GM11168 (cell line): ENCODE measurements around the gene HBA1.
"Not testable (repeated sequence)": the region's sequence is repeated elsewhere in the genome, so short reads cannot be mapped to it uniquely, and the experiment has no call there.

Source experiments
- in situ Hi-C: fragments of 300-500 bp; cut with MboI; formaldehyde crosslinking; loops from one replicate; pipeline ENCODE4 v1.12.0; 2022; ENCODE audit warnings: low sequenced_read_pairs; ENCODE audit not compliant: unreplicated experiment

The HBA1 gene

GRCh38 chr16:159136-159849, 17.2 kb upstream of the HBA1 start:
- in situ Hi-C loops = no loop called here

- in situ Hi-C loops = not testable (repeated sequence)
Observed at GRCh38 chr16:160242-160641, 16.2 kb upstream of the HBA1 start.

DNA sequence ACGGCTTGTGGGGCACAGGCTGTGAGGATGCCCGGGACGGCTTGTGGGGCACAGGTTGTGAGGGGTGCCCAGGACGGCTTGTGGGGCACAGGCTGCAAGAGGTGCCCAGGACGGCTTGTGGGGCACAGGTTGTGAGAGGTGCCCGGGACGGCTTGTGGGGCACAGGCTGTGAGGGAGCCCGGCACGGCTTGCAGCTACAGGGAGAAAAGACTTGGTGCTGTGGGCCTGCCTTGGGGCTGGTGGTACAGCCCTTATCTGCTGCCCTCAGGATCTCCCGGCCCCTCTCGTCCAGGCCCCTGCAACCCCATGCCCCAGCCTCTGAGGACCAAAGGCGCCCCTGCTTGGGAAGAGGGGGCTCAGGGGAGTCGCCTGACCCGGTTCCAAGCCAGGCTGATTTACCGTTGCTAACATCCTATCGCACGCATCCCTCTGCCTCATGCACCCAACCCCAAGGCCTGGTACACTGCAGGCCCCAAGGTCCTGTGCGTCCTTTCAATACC, 15.7 kb upstream of the HBA1 start:
- in situ Hi-C loops = no loop called here

GRCh38 chr16:162271-162991, 14.0 kb upstream of the HBA1 start:
- in situ Hi-C loops = no loop called here

DNA sequence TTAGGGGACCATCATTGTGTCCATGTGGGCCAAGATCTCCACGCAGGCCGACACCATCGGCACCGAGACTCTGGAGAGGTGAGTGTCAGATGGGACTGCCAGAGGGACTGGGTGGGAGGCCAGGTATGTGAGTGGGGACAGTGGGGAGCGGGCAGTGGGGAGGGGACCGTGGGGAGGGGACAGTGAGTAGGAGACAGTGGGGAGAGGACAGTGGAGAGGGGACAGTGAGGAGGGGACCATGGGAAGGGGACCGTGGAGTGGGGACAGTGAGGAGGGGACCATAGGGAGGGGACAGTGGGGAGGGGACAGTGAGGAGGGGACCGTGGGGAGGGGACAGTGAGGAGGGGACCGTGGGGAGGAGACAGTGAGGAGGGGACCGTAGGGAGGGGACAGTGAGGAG, 13.3 kb upstream of the HBA1 start:
- in situ Hi-C loops = not testable (repeated sequence)

- in situ Hi-C loops = not testable (repeated sequence)
Observed at GRCh38 chr16:163696-164095, 12.8 kb upstream of the HBA1 start.

GRCh38 chr16:164134-164823, 12.2 kb upstream of the HBA1 start:
- in situ Hi-C loops = not testable (repeated sequence)

DNA sequence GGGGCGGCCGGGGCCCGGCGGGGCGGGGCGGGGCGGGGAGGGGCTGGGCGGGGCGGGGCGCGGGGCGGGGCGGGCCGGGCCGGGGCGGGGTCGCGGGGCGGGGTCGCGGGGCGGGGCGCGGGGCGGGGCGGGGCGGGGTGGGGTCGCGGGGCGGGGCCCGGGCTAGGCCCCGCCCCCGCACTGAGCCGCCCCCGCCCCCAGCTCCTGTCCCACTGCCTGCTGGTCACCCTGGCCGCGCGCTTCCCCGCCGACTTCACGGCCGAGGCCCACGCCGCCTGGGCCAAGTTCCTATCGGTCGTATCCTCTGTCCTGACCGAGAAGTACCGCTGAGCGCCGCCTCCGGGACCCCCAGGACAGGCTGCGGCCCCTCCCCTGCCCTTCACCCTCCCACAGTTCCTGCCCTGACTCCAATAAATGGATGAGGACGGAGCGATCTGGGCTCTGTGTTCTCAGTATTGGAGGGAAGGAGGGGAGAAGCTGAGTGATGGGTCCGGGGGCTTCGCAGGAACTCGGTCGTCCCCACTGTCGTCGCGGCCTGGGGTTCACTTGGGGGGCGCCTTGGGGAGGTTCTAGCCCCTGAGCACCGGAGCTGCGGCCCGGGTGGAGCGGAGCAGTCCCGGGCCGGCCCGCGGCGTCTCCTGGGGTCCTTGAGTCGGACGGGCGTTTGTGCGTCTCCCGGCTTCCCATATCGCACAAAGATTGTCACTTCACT, 11.5 kb upstream of the HBA1 start:
- in situ Hi-C loops = no loop called here

GRCh38 chr16:165539-166374, 10.7 kb upstream of the HBA1 start, which contains the start of gene HBM:
TSS of gene HBM (plus strand) at chr16:165978. CDS start at chr16:165998, 20 bp downstream.
- in situ Hi-C loops = no loop called here

DNA sequence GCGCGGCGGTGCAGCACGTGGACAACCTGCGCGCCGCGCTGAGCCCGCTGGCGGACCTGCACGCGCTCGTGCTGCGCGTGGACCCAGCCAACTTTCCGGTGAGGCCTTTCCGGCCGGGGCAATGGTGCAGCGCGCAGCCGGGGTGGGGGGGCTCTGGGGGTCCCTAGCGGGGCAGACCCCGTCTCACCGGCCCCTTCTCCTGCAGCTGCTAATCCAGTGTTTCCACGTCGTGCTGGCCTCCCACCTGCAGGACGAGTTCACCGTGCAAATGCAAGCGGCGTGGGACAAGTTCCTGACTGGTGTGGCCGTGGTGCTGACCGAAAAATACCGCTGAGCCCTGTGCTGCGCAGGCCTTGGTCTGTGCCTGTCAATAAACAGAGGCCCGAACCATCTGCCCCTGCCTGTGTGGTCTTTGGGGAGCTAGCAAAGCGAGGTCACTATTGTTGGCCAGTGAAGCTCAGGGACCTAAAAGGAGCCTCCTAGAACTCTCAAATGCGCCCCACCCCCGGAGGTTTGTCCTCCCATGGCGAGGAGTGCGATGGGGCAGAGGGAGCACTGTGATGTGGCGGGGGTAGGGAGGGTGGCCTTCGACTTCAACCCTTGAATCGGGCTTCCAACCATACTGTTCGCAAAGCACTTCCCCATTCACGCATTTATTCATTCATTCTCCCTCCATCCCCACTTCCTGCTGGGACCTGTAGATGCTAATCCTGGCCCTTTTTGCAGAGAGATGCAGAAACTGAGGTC, 9.9 kb upstream of the HBA1 start:
- in situ Hi-C loops = no loop called here

- in situ Hi-C loops = no loop called here
Observed at GRCh38 chr16:167122-167690, 9.3 kb upstream of the HBA1 start.

DNA sequence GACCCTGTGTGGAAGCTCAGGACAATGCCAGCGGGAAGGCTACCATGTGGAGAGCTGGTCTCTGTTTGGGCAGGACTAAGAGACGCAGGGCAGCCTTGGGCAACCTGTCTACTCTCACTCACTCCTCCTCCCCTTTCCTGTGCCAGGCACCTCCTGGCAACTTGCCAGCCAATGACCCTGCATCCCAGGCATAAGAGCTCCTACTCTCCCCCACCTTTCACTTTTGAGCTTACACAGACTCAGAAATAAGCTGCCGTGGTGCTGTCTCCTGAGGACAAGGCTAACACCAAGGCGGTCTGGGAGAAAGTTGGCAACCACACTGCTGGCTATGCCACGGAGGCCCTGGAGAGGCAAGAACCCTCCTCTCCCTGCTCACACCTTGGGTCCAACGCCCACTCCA, 8.1 kb upstream of the HBA1 start:
- in situ Hi-C loops = no loop called here

- in situ Hi-C loops = no loop called here
Observed at GRCh38 chr16:169014-169413, 7.5 kb upstream of the HBA1 start.

DNA sequence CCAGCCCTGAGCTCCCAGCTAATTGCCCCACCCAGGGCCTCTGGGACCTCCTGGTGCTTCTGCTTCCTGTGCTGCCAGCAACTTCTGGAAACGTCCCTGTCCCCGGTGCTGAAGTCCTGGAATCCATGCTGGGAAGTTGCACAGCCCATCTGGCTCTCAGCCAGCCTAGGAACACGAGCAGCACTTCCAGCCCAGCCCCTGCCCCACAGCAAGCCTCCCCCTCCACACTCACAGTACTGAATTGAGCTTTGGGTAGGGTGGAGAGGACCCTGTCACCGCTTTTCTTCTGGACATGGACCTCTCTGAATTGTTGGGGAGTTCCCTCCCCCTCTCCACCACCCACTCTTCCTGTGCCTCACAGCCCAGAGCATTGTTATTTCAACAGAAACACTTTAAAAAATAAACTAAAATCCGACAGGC, 6.4 kb upstream of the HBA1 start:
- in situ Hi-C loops = not testable (repeated sequence)

- in situ Hi-C loops = no loop called here
Observed at GRCh38 chr16:170788-171187, 5.7 kb upstream of the HBA1 start.

GRCh38 chr16:172374-172941, 4.0 kb upstream of the HBA1 start, which contains the start of gene HBA2:
TSS of gene HBA2 (plus strand) at chr16:172876. CDS start at chr16:172913, 37 bp downstream.
- in situ Hi-C loops = not testable (repeated sequence)

- in situ Hi-C loops = not testable (repeated sequence)
Observed at GRCh38 chr16:173211-173854, 3.1 kb upstream of the HBA1 start.
